Activated naive CD4-positive, alpha-beta T cell treated with anti-CD3 and anti-CD28 coated beads for 36 hours (primary cell): Measurements from ENCODE around the gene SORBS1. TPM values are rescaled to one million over a fixed set of nuclear protein-coding genes. Genes with fewer than 3 reads are reported as not detected.
"Not testable (repeated sequence)": the region's sequence is repeated elsewhere in the genome, so short reads cannot be mapped to it uniquely, and the experiment has no call there.

Source experiments
- CTCF ChIA-PET: fragments of 350-600 bp; sonication (Branson Sonifier 250); formaldehyde crosslinking; loops from one replicate; lab custom pipeline; 2021; ENCODE audit warnings: antibody characterized with exemption; lab: Charles Lee
- DNase-seq: peaks from one replicate; pipeline ENCODE4 v3.0.0-alpha.2; 2020
- H3K27ac Mint-ChIP-seq: one replicate; pipeline ENCODE4 v1.8.0; 2021; ENCODE audit warnings: mild to moderate bottlenecking, mixed read lengths
- H3K27me3 Mint-ChIP-seq: one replicate; pipeline ENCODE4 v1.8.0; 2021; ENCODE audit warnings: low read depth, mixed read lengths
- H3K36me3 Mint-ChIP-seq: one replicate; pipeline ENCODE4 v1.8.0; 2021; ENCODE audit warnings: low read depth, mixed read lengths
- H3K4me1 Mint-ChIP-seq: one replicate; pipeline ENCODE4 v1.8.0; 2021; ENCODE audit warnings: low read depth, mixed read lengths
- H3K4me3 Mint-ChIP-seq: one replicate; pipeline ENCODE4 v1.8.0; 2021; ENCODE audit warnings: mild to moderate bottlenecking, moderate library complexity, mixed read lengths
- H3K9me3 Mint-ChIP-seq: one replicate; pipeline ENCODE4 v1.8.0; 2021; ENCODE audit warnings: mixed read lengths
- intact Hi-C: fragments of 100-400 bp; cut with micrococcal nuclease; formaldehyde crosslinking; loops from one replicate; pipeline ENCODE4 v1.15.1; 2023
- total RNA-seq, 2 experiments: library from RNA; stranded (reverse); gene quantifications; one replicate each; pipeline ENCODE4 v1.2.3, GENCODE V29; 2021

Gene SORBS1
- total RNA-seq, 2 experiments from 2014 or later = 0.77 to 0.93 TPM

DNA sequence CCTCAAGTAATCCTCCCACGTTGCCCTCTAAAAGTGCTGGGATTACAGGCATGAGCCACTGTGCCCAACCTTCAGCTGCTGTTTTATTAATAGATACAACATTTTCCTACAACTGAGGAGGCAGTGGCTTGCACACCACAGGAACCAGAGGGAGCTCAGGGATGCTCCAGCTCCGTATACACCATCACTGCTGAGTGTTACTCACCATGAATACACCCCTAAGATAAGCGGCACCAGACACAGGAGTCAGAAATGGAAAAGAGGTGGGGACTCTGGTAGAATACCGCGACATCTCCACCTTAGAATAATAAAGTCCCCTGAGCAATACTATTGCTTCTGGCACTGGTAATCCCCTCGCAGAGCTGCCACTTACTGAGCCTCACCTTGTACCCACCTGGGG, 201.7 kb downstream of the SORBS1 start:
- Mint-ChIP-seq H3K4me3 (no peak overlapping the region), H3K27ac (no peak overlapping the region), H3K4me1 (no peaks in the 10 kb centered on the region), H3K9me3 (no peaks in the 10 kb centered on the region), H3K36me3 (no peaks in the 10 kb centered on the region), H3K27me3 (peaks cover 7% of the 10 kb centered on the region)
- intact Hi-C loops = no loop called here
- DNase-seq = no peak
- CTCF ChIA-PET = interaction anchor here (0.8 to 11.8 kb wide), 4 partner anchors 15 to 226 kb away, joined by 3 to 160 read pairs (median 34); no protein-coding TSS in a partner anchor

DNA sequence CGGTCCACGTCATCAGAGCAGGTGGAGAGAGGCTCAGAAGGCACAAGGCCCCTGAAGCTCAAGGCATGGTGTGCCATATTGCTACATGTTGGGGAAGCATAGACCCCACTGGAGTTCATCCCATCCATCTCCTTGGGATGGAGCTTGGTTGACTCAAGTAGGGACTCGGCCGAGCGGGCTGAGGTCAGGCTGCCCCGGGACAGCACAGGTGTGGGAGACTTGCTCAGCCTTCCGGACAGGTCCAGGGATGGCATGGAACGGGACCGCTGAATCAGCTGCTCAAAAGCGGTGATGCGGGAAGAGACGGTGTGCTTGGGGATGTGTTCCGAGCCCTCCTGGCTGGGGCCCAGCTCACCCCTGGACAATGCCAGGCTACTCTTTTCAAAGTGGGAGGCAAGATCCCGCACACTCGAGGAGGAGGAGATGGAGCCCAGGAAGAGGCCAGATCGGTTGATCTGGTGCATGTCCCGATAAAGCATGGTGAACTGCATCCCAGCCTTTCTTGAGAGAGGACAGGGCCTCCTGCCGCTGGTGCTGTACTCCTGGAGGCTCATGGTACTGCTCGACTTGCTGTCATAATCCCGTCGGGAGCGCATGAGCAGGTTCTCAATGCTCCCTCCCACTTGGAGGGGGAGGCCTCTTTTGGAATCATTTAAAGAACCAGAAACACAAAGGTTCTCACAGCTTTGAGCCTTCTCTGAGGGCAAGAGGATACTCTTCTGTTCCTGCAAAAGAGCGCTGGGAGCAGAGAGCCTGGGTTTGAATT, 204.8 kb downstream of the SORBS1 start:
- H3K36me3 Mint-ChIP-seq = no peaks in the 10 kb centered on the region
- H3K9me3 Mint-ChIP-seq = no peaks in the 10 kb centered on the region
- H3K27me3 Mint-ChIP-seq = no peaks in the 10 kb centered on the region
- no peak overlapping the region for H3K27ac Mint-ChIP-seq
- no peaks in the 10 kb centered on the region for H3K4me1 Mint-ChIP-seq
- intact Hi-C loops = no loop called here
- H3K4me3 Mint-ChIP-seq = no peak overlapping the region
- CTCF ChIA-PET = interaction anchor here (0.9 kb wide), 1 partner anchor 116 kb away, joined by 3 read pairs; no protein-coding TSS in a partner anchor
- no peak for DNase-seq

DNA sequence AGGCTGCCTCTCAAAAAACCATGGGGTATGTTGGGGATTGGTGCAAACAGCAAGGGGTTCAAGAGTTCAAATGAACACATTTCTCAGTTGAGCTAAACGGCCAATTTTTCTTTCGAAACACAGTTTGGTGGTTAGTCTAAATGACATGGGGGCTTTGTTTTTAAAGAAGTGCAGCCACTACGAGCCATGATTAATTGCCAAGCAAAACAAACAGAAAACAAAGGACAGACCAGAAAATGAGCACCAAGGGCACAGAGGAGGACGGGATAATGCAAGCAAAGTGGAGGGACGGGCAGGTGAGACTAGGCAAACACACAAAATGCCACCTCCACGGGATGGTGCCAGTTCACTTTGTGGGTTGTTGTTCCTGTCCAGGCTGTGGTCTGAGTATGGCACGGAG, 205.9 kb downstream of the SORBS1 start:
- Mint-ChIP-seq H3K4me3 (no peak overlapping the region), H3K27ac (no peak overlapping the region), H3K27me3 (no peaks in the 10 kb centered on the region), H3K4me1 (no peaks in the 10 kb centered on the region), H3K9me3 (no peaks in the 10 kb centered on the region), H3K36me3 (no peaks in the 10 kb centered on the region)
- DNase-seq = no peak
- intact Hi-C loops = no loop called here
- CTCF ChIA-PET = interaction anchor here (1.2 kb wide), 1 partner anchor 8 kb away, joined by 3 read pairs; no protein-coding TSS in a partner anchor

DNA sequence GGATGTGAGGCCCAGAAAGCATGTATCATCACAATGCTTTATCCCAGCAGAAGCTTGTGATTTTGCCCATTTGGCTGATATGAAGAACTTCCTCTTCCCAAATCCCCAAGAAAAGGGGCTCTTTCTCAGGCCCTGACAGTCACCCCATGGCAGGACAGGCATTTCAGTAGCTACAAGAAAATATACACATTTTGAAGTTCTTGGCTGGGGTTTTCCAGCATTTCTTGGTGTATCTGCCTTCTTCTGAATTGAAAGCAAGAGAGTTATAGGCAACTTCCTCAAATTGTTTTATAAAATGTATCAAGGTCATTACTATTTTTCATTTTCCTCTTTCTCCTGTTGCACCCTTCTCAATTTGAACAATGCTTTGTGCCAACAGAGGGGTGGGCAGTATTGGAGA, 207.1 kb downstream of the SORBS1 start:
- no peak for DNase-seq
- CTCF ChIA-PET = interaction anchor here (1.2 kb wide), 2 partner anchors 8 to 9 kb away, joined by 3 to 4 read pairs; no protein-coding TSS in a partner anchor
- Mint-ChIP-seq H3K27ac (no peak overlapping the region), H3K4me1 (no peaks in the 10 kb centered on the region), H3K4me3 (no peak overlapping the region), H3K27me3 (no peaks in the 10 kb centered on the region), H3K36me3 (no peaks in the 10 kb centered on the region), H3K9me3 (no peaks in the 10 kb centered on the region)
- intact Hi-C loops = no loop called here

DNA sequence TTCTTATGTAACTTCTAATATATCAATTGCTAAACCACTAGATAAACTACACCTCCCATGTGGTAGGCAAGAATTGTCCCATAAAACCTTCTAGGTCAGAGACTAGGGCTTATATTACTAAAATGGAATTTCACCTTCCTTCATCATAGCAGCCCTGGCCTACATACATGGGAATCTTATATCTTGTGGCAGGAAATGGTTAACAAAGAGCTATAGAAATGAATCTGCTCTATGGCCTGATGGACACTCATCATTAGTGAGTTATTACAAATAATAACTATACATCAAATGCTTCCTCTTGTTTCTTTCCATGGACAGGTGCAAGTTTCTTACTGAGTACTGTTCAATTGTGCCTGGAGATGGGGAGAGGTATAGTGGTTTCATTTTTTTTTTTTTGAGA, 208.0 kb downstream of the SORBS1 start:
- no peaks in the 10 kb centered on the region for H3K4me1 Mint-ChIP-seq
- no peaks in the 10 kb centered on the region for H3K36me3 Mint-ChIP-seq

DNA sequence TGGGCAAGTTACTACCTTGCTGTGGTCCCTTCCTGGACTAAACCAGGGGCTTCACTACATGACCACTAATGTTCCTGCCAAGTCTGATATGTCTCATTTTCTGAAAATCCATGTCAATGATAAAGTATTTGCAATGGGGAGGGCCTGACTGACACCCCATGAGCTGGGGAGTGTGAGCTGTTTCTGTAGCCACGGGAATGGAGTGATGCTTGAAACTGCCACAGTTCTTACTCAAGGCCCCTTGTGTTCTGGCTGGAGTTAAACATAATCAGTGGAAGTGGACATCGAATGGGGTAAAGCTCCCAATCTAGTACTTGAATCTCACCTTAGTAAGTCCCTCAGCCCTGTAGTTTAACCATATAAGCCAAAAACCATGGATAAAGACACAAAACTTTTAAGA, 208.5 kb downstream of the SORBS1 start:
- intact Hi-C loops = no loop called here
- H3K9me3 Mint-ChIP-seq = no peaks in the 10 kb centered on the region
- CTCF ChIA-PET = interaction anchor here (1.0 to 1.3 kb wide), 2 partner anchors 9 to 109 kb away, joined by 3 to 5 read pairs; no protein-coding TSS in a partner anchor
- no peaks in the 10 kb centered on the region for H3K36me3 Mint-ChIP-seq
- no peaks in the 10 kb centered on the region for H3K4me1 Mint-ChIP-seq
- no peak overlapping the region for H3K4me3 Mint-ChIP-seq
- H3K27me3 Mint-ChIP-seq = no peaks in the 10 kb centered on the region
- DNase-seq = no peak
- no peak overlapping the region for H3K27ac Mint-ChIP-seq

More for the DNA sequence above, 208.0 kb downstream of the SORBS1 start:
- Mint-ChIP-seq H3K27ac (no peak overlapping the region), H3K9me3 (no peaks in the 10 kb centered on the region), H3K4me3 (no peak overlapping the region), H3K27me3 (no peaks in the 10 kb centered on the region)
- CTCF ChIA-PET = interaction anchor here (1.0 kb wide), 1 partner anchor 109 kb away, joined by 3 read pairs; no protein-coding TSS in a partner anchor
- no peak for DNase-seq
- intact Hi-C loops = no loop called here

DNA sequence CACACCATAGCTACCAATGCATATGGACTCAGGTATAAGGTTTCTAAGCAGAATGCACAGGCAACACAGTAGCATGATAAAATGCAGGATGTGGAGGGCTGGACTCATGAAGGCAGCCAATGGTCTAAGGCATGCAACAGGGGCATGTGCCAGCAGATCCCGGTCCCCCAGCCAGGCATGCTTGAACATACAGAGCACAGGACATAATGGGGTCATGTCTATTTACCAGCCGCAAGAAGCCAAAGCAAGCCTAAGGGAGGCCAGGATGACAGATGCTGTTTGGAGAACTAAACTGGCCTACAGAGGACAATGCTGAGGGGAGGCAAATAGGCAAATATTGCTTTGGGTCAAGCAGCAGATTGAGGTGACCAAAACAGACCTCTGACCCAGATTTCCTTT, 210.3 kb downstream of the SORBS1 start:
- intact Hi-C loops = no loop called here
- H3K4me3 Mint-ChIP-seq = no peak overlapping the region
- no peaks in the 10 kb centered on the region for H3K36me3 Mint-ChIP-seq
- no peak overlapping the region for H3K27ac Mint-ChIP-seq
- H3K27me3 Mint-ChIP-seq = no peaks in the 10 kb centered on the region
- no peak for DNase-seq
- no peaks in the 10 kb centered on the region for H3K4me1 Mint-ChIP-seq
- CTCF ChIA-PET = no interaction called here
- no peaks in the 10 kb centered on the region for H3K9me3 Mint-ChIP-seq

DNA sequence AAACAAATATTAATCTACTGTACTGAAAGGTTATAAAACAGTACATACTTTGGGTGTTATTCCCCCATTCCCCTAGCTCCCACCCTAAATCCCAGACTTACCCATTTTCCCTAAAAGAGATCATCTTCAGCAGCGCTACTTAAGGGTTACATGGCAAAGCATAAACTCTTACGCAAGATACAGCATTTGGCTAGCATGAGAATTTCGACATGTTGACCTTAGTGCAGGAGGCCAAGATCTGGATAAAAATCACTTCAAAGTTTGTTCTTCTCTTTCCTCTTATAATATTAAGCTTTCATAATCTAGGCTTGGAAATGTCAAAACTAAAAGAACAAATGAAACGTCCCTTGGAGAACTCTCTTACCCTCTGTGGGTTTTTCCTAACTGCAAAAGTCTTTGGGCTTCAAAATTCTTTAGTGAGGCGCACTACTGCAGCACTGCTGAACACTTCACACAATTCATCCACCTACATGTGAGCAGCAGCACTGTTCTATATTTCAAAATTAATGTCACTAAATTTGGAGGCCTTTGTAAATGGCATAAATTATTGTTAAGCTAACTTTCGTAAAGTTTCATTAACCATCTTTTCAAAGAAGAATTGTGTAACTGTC, 210.8 kb downstream of the SORBS1 start:
- Mint-ChIP-seq H3K27me3 (no peaks in the 10 kb centered on the region), H3K9me3 (no peaks in the 10 kb centered on the region), H3K4me3 (no peak overlapping the region), H3K27ac (no peak overlapping the region), H3K36me3 (no peaks in the 10 kb centered on the region), H3K4me1 (no peaks in the 10 kb centered on the region)
- DNase-seq = no peak
- intact Hi-C loops = no loop called here
- CTCF ChIA-PET = no interaction called here

DNA sequence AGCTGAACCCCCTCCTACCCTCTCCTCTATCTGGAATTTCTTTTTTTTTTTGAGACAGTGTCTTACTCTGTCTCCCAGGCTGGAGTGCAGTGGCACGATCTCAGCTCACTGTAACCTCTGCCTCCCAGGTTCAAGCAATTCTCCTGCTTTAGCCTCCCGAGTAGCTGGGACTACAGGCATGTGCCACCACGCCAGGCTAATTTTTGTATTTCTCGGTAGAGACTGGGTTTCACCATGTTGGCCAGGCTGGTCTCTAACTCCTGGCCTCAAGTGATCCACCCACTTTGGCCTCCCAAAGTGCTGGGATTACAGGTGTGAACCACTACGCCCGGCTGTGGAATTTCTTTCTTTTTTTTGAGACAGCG, 213.8 kb downstream of the SORBS1 start:
- H3K27me3 Mint-ChIP-seq, H3K4me1 Mint-ChIP-seq, DNase-seq, intact Hi-C loops, H3K36me3 Mint-ChIP-seq, H3K4me3 Mint-ChIP-seq, H3K27ac Mint-ChIP-seq, H3K9me3 Mint-ChIP-seq: not testable (repeated sequence)
- CTCF ChIA-PET = interaction anchor here (0.8 kb wide), 1 partner anchor 83 kb away, joined by 6 read pairs; no protein-coding TSS in a partner anchor

DNA sequence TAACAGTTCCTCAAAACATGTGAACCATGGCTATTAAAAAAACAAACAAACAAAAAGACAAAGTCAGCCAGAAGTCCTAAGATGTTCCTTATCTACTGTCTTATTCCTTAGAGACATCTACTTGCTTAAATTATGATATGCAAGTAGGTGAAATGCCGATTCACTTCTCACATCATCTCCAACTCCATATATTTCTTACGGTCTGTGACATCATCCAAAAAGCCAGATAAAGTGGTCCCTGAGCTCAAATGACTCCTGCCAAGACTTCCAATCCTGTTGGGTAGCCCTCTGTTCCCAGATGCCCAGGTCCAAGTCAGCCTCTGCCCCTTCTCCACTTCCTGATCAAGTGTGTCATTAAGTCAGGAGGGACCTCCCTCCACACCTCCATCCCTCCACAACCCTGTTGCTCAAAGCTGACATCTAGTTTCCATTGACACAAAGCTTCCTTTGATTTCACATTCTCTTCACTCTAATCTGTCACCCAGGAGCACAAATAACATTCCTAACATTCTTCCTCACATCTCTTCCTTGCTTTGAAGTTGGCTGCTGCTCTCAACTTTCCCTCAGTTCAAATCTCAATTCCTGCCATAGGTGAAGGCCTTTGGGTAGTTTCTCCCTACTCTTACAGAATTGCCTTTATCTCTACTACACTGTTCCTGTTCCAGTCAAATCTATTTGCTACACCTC, 214.3 kb downstream of the SORBS1 start:
- H3K9me3 Mint-ChIP-seq = no peaks in the 10 kb centered on the region

DNA sequence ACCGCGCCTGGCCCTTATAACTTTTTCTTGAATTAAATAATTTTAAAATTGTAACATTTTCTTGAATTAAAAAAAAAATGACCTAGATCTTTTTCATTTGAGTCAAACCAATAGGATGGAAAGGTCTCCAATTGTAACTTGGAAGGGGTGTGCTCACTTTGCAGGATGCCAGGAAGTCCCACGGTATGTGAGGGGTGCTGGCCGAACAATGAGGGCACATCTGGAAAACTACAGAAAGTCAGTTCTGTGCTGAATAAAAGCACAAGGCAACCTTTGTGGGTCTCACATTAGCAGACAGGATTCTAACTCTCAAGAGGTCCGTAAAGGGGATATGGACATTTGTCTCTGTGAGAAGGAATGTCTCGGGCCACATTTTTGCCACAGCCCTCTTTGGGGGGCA, 217.6 kb downstream of the SORBS1 start:
- H3K27ac Mint-ChIP-seq = no peak overlapping the region
- no peaks in the 10 kb centered on the region for H3K36me3 Mint-ChIP-seq
- no peak for DNase-seq
- CTCF ChIA-PET = no interaction called here
- H3K4me1 Mint-ChIP-seq = no peaks in the 10 kb centered on the region
- H3K27me3 Mint-ChIP-seq = no peaks in the 10 kb centered on the region
- intact Hi-C loops = no loop called here
- no peak overlapping the region for H3K4me3 Mint-ChIP-seq
- no peaks in the 10 kb centered on the region for H3K9me3 Mint-ChIP-seq

More for the DNA sequence above, 214.3 kb downstream of the SORBS1 start:
- Mint-ChIP-seq H3K27me3 (no peaks in the 10 kb centered on the region), H3K36me3 (no peaks in the 10 kb centered on the region), H3K4me3 (no peak overlapping the region), H3K27ac (no peak overlapping the region), H3K4me1 (no peaks in the 10 kb centered on the region)
- CTCF ChIA-PET = interaction anchor here (0.8 to 2.9 kb wide), 2 partner anchors 84 to 101 kb away, joined by 6 to 10 read pairs; no protein-coding TSS in a partner anchor
- no peak for DNase-seq
- intact Hi-C loops = no loop called here

DNA sequence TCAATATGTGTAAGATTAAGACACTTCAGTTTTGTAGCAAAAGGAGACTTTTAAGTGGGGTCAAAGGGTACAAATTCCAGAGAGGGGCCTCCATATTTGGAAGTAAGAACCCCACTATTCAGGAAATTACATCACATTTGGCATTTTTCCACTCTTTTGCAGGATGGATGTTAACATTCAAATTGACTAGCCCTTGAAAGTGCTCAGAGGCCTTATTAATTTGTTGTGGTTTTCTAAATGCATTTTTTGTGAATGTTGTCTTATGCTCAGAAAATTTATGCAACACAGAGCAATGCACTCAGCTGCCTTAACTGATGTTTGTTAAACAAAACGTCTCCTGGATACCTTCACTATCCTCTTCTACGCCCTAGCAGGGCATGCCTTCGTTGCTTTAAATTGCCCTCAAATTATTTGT, 219.4 kb downstream of the SORBS1 start:
- H3K36me3 Mint-ChIP-seq = no peaks in the 10 kb centered on the region
- no peak overlapping the region for H3K27ac Mint-ChIP-seq
- CTCF ChIA-PET = interaction anchor here (1.2 kb wide), 1 partner anchor 57 kb away, joined by 3 read pairs; no protein-coding TSS in a partner anchor
- H3K9me3 Mint-ChIP-seq = no peaks in the 10 kb centered on the region
- no peak overlapping the region for H3K4me3 Mint-ChIP-seq
- DNase-seq = no peak
- H3K4me1 Mint-ChIP-seq = no peaks in the 10 kb centered on the region
- H3K27me3 Mint-ChIP-seq = no peaks in the 10 kb centered on the region
- intact Hi-C loops = no loop called here
